ENCODE data around the gene S100A6.

- TF ChIP-seq POLR2A (IDR thresholded peaks at IDR 0.05; ENCODE audit: low read length) (no peak), GATA1 (IDR thresholded peaks at IDR 0.05; ENCODE audit: low read depth, low read length) (no peak)
Measured at GRCh38 chr1:153488731-153489130, 47.1 kb downstream of the S100A6 start.

Measured in erythroblast (primary cell).